GM12892 (cell line): ENCODE results near the gene TMEM63A.

Source experiments
- POLR2A ChIP-seq: IDR thresholded peaks from 2 replicates; pipeline ENCODE4 v1.6.1; 2011; ENCODE audit warnings: low read depth, low read length, control low read depth
- POLR2AphosphoS5 ChIP-seq: IDR thresholded peaks from 2 replicates; pipeline ENCODE4 v1.6.1; 2011; ENCODE audit warnings: low read depth, low read length, control low read depth
- TAF1 ChIP-seq: IDR thresholded peaks from 2 replicates; pipeline ENCODE4 v1.6.1; 2011; ENCODE audit warnings: low read depth, mild to moderate bottlenecking, control low read depth, low read length, borderline replicate concordance

GRCh38 chr1:225909477-225909876 lies 27.3 kb upstream of the TMEM63A start:
- TF ChIP-seq POLR2AphosphoS5 (no peak), POLR2A (no peak), TAF1 (no peak)
